UCSD-AML1 (cell line): ENCODE results near the gene SMIM24.
"Not testable (repeated sequence)": the region's sequence is repeated elsewhere in the genome, so short reads cannot be mapped to it uniquely, and the experiment has no call there.

Source experiments
- DNase-seq: peaks from one replicate; lab custom pipeline; 2025; ENCODE audit not compliant: unreplicated experiment; lab: John Stamatoyannopoulos, UW

The SMIM24 gene

GRCh38 chr19:3440082-3440481 lies 40.2 kb downstream of the SMIM24 start:
- DNase-seq, result peak; percentile 57

DNA sequence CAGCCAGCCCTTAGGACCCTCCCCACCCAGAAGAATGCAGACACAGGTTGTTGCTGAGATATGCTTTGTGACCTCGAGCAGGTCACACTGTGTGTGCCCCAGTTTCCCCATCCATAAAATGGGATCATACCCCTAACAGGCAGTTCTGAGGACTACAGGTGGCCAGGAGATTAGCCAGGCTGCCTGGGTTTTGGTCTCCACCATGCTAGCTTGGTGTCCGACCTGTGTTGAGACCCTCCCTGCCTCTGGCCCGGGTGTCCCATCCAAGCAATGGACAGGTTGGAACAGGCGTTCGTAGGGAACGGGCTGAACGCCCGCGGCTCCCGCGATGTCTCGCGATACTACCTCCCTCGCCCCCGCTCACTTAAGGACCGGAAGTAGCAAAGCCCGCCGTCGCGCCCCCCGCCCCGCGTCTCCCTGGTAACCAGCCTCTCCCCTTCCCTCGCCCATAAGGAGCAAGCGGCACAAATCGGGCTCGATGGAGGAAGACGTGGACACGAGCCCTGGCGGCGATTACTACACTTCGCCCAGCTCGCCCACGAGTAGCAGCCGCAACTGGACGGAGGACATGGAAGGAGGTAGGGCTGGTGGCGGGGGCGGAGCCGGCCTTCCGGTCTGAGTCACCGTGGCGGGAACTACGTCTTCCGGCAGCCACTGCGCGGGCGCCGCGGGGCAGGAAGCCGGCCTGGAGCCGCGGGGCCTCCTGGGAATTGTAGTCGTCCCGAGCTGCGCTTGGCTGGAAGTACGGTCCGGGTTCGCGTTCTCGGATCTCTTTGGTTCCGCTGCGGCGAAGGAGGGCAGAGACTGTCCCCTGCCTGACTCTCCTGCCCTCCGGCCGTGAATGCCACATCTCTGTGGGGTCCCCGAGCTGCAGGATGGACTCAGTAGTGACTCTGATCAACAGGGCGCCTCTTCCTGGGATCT lies 45.4 kb downstream of the SMIM24 start:
- peak; percentile 95 for DNase-seq

DNA sequence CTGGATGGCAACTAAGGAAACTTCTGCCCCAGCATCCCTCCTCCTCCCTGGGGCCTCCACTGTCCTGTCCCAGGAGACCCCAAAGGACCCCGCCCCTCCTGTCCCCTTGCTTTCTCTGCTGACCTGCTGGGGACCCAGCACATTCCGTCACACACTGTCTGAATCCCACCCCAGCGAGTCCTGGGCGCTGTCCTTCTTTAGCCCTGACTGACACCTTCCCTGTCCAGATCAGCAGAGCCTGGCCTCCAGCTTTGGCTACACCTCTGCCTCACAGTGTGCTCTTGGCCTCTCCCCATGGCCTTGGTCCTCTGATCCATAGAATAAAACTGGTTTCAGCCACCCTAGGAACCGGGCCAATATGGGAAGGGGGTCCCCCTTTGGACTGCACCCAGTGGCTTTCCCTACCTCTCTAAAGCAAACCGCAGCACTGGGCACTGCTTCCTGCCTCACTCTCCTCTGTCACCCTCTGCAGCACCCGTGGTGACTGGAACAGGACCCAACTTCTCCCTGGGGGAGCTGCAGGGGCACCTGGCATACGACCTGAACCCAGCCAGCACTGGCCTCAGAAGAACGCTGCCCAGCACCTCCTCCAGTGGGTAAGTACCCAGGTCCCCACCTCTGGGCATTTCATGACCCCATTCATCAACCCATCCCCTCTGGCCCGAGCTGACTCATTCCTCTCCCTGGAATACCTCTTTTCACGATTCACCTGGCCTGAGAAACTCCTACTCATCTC lies 46.4 kb downstream of the SMIM24 start:
- no peak for DNase-seq

GRCh38 chr19:3433313-3433712 lies 47.0 kb downstream of the SMIM24 start:
- DNase-seq, result no peak

- DNase-seq, result no peak
Measured at GRCh38 chr19:3431760-3432397, 48.4 kb downstream of the SMIM24 start.

DNA sequence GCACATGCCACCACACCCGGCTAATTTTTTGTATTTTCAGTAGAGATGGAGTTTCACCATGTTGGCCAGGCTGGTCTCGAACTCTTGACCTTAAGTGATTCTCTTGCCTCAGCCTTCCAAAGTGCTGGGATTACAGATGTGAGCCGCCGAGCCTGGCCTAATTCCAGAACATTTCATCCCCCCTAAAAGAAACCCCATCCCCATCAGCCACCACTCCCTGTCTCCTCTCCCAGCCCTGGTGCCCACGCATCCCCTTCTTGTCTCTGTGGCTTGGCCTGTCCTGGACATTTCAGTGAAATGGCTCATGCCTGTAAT lies 50.0 kb downstream of the SMIM24 start:
- not testable (repeated sequence) for DNase-seq

DNA sequence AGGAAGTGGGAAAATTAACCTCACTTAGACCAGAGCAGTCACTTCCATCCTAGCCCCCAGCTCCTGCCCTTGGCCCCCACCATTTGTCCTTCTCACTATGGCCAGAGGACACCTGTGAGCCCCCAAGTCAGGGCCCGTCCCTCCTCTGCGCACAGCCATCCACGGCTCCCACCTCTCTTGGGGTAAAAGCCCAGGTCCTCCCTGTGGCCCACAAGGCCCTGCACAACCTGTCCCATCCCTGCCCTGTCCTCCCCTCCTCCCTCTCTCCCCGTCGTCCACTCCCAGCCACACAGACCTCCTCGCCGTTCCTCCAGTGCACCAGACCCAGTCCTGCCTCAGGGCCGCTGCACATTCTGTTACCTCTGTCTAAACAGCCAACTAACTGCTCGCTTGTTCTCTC lies 53.9 kb downstream of the SMIM24 start:
- DNase-seq, result no peak
